Ishikawa (cell line): Measurements from ENCODE around the gene FAM13B.

ENCODE experiments used
- CREB1 ChIP-seq: IDR thresholded peaks from 2 replicates; pipeline ENCODE4 v1.6.1; 2012; ENCODE audit warnings: low read depth
- EGR1 ChIP-seq: IDR thresholded peaks from 2 replicates; pipeline ENCODE4 v1.6.1; 2012
- EP300 ChIP-seq: IDR thresholded peaks from 2 replicates; pipeline ENCODE4 v1.6.1; 2012; ENCODE audit warnings: borderline replicate concordance
- NFIC ChIP-seq: IDR thresholded peaks from 2 replicates; pipeline ENCODE4 v1.6.1; 2012
- TAF1 ChIP-seq: IDR thresholded peaks from 2 replicates; pipeline ENCODE4 v1.6.1; 2012; ENCODE audit warnings: low read depth, mild to moderate bottlenecking
- YY1 ChIP-seq: IDR thresholded peaks from 2 replicates; pipeline ENCODE4 v1.6.1; 2012; ENCODE audit warnings: low read depth
- TF ChIP-seq, protein P1 (sequence below): IDR thresholded peaks from 2 replicates; pipeline ENCODE4 v1.6.1; 2012

DNA sequence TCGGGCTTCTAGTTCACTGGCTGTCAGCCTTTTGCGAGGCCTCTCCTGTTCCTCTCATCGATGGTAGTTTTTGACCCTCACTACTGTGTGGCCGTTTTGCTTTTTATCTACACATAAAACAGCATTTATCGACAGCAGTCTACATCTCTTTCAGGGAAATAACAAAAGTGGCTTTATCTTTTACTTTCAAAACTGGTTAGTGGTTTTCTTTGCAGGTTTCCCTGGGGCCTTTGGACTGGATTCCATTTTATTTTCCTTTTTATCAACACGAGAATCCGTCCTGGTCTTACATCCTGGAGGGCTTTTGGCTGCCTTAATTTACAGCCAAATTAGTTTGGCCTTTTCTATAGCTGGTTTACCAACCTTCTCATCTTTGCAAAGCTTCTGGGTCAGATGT lies 144.4 kb downstream of the FAM13B start:
- TF ChIP-seq, protein P1, sequence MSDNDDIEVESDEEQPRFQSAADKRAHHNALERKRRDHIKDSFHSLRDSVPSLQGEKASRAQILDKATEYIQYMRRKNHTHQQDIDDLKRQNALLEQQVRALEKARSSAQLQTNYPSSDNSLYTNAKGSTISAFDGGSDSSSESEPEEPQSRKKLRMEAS, result no peak
- TF ChIP-seq TAF1, result no peak
- TF ChIP-seq EGR1, result no peak
- no peak for TF ChIP-seq CREB1
- no peak for TF ChIP-seq YY1
- TF ChIP-seq NFIC, result no peak
- no peak for TF ChIP-seq EP300
